GM18505 (cell line): ENCODE measurements around the gene DMBT1.
"Not testable (repeated sequence)": the region's sequence is repeated elsewhere in the genome, so short reads cannot be mapped to it uniquely, and the experiment has no call there.

Experiments used
- ATAC-seq: cut with Tn5 transposase; IDR thresholded peaks from one replicate; pipeline ENCODE4 v1.9.1; 2021; ENCODE audit not compliant: unreplicated experiment
- POLR2A ChIP-seq: IDR thresholded peaks from 4 replicates; pipeline ENCODE4 v1.6.1; 2011; ENCODE audit warnings: borderline replicate concordance; ENCODE audit not compliant: insufficient read depth, insufficient read length; ENCODE audit errors: extremely low read depth

Gene DMBT1

DNA sequence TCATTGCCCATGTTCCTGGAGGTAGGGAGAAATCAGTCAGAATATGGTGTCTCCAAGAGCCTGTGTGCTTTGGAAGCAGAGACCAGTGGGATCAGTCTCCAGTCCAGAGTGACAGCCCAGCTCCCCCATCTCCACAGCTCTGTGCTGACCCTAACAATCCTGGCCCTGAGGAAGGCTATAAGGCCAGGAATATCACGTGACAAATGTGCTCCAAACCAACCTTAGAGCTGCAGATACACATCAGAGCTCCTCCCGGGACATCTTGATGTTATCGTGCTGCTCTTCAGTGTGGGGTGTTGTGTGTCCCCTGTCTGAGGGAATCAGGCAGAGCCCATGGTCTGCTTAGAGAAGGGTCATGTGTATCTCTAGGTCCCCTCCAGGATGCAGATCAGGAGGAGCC, 15.2 kb downstream of the DMBT1 start:
- TF ChIP-seq POLR2A: no peak
- no peak for ATAC-seq

DNA sequence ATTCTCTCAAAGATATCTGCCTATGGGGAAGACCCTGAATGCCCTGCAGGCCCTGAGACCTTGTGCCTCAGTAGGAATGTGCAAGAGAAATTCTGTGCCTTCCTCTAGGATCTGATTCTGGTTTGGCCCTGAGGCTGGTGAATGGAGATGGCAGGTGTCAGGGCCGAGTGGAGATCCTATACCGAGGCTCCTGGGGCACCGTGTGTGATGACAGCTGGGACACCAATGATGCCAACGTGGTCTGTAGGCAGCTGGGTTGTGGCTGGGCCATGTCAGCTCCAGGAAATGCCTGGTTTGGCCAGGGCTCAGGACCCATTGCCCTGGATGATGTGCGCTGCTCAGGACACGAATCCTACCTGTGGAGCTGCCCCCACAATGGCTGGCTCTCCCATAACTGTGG, 15.7 kb downstream of the DMBT1 start:
- no peak for ATAC-seq
- TF ChIP-seq POLR2A: no peak

DNA sequence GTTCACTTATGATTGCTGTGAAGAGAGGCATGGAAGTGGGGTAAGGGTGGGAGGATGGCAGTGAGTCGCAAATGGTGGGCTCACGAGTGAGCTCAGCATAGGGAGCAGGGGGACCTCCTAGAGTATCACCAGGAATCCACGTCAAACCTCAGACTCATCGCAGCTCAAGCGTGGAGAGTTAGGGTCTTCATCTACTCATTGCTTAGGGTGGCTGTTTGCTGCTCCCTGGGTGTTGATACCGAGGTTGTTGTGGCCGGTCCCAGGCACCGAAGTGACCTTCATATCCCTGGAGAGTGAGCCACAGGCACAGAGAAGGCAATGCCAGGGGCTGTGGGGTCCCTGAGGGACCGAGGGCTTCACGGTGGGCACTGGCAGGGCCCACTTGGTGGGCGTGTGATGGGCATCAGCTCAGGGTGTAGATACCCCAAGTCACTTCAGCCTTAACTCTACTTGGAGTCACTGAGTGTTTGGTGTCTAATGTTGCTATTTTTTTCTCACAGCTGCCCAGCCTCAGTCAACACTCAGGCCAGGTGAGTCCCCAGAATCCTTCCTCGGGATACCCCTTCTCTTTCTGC, 16.8 kb downstream of the DMBT1 start:
- no peak for ATAC-seq
- no peak for TF ChIP-seq POLR2A

DNA sequence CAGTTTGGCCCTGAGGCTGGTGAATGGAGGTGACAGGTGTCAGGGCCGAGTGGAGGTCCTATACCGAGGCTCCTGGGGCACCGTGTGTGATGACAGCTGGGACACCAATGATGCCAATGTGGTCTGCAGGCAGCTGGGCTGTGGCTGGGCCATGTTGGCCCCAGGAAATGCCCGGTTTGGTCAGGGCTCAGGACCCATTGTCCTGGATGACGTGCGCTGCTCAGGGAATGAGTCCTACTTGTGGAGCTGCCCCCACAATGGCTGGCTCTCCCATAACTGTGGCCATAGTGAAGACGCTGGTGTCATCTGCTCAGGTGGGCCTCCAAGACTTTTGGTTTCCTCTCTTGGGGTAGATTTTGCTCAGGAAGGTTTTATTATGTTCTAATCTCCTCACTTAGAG, 25.5 kb downstream of the DMBT1 start:
- ATAC-seq: not testable (repeated sequence)

DNA sequence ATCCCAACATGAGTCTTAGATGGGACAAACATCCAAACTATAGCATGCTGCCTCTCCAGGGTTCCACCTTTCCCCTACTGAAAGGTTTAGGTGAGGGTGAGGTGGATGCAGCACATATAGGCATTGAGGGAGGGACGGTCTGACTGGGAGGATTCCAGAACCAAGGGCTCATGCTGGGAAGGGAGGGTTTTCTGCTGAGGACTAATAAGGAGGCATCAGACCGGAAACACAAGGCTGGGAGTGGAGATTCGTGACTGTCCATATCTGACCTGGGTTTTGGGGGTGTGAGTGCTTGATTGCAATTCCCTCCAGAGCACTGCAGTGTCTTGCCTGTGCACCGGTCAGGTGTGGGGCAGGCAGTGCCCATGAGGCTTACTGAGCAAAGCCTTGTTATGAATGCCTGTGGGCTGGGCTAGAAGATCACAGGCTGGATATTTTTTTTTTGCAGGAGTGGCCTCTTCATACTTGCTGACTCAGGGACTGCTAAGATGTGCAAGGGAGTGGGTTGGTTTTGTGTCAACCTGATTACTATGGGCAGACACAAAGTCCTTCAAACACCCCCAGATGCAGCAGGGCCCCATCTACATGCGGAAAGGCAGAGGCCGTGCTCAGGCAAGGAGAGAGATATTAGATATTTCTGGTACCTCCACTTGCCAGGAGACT, 26.7 kb downstream of the DMBT1 start:
- no peak for TF ChIP-seq POLR2A
- ATAC-seq: no peak

DNA sequence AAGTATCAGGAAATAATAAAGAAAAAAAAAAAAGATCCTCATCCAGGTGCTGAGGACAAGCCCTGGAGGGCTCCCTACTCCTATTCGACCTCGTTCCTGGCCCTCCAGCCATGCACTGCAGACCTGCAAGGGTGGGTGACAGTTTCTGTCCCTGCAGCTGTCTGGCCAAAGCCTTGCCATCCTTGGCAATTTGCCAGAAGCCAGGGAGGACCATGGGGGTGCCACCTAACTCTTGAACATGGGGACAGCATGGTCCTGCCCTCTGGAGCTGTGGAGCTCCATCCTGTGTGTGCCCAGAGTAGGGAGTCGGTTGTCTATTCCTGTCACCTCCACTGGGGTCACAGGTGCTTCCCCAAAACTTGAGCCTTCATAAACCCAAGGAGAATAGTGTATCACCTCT, 27.8 kb downstream of the DMBT1 start:
- no peak for ATAC-seq

DNA sequence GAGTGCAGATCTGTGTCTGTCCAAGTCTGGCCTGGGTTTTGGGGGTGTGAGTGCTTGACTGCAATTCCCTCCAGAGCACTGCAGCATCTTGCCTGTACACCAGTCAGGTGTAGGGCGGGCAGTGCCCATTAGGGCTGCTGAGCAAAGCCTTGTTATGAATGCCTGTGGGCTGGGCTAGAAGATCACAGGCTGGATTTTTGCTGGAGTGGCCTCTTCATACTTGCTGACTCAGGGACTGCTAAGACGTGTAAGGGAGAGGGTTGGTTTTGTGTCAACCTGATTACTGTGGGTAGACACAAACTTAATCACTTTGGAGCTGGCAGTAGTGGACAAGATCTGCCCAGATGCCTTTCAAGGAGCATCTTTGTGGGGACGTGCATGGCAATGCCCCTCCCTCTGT, 29.6 kb downstream of the DMBT1 start:
- no peak for TF ChIP-seq POLR2A
- ATAC-seq: no peak

More for the DNA sequence above, 27.8 kb downstream of the DMBT1 start:
- TF ChIP-seq POLR2A: no peak

DNA sequence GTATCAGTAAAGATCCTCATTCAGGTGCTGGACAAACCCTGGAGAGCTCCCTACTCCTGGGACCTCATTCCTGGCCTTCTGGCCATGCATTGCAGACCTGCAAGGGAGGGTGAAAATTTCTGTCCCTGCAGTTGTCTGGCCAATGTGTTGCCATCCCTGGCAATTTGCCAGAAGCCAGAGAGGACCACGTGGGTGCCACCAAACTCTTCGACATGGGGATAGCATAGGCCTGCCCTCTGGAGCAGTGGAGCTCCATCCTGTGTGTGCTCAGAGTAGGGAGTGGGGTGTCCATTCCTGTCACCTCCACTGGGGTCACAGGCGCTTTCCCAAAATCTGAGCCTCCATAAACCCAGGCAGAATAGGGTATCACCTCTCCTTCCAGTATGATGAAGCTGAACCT, 31.2 kb downstream of the DMBT1 start:
- TF ChIP-seq POLR2A: no peak
- ATAC-seq: no peak

DNA sequence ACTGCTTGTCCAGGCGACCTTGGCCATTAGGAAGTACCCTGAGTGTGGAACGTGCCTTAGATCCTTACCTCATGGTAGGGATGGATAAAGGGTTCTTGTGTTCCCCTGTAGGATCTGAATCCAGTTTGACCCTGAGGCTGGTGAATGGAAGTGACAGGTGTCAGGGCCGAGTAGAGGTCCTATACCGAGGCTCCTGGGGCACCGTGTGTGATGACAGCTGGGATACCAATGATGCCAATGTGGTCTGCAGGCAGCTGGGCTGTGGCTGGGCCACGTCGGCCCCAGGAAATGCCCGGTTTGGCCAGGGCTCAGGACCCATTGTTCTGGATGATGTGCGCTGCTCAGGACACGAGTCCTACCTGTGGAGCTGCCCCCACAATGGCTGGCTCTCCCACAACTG, 31.6 kb downstream of the DMBT1 start:
- TF ChIP-seq POLR2A: no peak
- ATAC-seq: no peak

DNA sequence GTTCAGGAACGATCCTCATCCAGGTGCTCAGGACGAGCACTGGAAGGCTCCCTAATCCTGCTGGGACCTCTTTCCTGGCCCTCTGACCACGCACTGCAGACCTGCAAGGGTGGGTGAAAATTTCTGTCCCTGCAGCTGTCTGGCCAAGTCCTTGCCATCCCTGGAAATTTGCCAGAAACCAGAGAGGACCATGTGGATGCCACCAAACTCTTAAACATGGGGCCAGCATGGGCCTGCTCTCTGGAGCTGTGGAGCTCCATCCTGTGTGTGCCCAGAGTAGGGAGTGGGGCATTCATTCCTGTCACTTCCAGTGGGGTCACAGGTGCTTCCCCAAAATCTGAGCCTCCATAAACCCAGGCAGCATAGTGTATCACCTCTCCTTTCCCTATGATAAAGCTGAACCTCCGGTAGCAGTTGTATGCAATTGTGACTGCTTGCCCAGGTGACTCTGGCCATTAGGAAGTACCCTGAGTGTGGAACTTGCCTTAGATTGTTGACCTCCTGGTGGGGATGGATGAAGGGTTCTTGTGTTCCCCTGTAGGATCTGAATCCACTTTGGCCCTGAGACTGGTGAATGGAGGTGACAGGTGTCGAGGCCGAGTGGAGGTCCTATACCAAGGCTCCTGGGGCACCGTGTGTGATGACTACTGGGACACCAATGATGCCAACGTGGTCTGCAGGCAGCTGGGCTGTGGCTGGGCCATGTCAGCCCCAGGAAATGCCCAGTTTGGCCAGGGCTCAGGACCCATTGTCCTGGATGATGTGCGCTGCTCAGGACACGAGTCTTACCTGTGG, 57.1 kb downstream of the DMBT1 start:
- TF ChIP-seq POLR2A: no peak
- ATAC-seq: no peak

DNA sequence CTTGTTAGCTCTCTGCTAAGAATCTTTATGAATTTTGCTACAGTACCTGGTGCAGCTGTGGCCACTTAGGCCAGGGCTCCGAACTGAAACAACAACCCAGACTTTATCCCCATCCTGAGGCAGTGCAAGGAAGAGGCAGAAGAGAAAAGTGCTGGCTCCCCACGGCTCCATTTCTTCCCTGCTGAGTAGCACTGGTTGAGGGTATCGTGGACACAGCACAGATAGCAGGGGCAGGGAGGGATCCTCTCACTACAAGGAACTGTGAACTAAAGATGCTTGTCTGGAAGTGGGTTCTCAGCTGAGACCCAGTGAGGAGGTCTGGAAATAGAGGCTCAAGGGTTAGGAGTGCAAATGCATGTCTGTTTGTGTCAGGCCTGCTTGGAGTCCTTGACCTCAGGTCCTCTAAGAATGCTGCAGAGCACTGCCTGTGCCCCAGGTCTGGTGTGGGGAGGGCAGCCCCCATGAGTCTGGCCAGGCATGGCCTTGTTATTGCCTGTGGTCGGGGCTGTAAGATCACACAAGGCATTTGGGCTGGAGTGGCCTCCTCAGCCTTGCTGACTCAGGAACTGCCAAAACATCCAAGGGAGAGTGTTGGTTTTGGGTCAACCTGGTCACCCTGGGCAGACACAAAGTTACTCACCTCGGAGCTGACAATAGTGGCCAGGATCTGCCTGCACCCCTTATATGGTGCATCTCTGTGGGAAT, 58.1 kb downstream of the DMBT1 start:
- no peak for ATAC-seq
- TF ChIP-seq POLR2A: no peak

DNA sequence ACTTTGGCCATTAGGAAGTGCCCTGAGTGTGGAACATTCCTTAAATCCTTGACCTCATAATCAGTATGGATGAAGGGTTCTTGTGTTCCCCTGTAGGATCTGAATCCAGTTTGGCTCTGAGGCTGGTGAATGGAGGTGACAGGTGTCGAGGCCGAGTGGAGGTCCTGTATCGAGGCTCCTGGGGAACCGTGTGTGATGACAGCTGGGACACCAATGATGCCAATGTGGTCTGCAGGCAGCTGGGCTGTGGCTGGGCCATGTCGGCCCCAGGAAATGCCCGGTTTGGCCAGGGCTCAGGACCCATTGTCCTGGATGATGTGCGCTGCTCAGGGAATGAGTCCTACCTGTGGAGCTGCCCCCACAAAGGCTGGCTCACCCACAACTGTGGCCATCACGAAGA, 60.4 kb downstream of the DMBT1 start:
- not testable (repeated sequence) for ATAC-seq

DNA sequence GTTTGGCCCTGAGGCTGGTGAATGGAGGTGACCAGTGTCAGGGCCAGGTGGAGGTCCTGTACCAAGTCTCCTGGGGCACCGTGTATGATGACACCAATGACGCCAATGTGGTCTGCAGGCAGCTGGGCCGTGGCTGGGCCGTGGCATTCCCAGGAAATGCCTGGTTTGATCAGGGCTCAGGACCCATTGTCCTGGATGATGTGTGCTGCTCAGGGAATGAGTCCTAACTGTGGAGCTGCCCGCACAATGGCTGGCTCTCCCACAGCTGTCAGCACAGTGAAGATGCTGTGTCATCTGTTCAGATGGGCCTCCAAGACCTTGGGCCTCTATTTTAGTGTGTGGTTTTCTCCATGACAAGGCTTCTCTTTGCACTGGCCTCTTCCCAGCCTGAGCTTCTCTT, 64.0 kb downstream of the DMBT1 start:
- TF ChIP-seq POLR2A: no peak
- no peak for ATAC-seq

DNA sequence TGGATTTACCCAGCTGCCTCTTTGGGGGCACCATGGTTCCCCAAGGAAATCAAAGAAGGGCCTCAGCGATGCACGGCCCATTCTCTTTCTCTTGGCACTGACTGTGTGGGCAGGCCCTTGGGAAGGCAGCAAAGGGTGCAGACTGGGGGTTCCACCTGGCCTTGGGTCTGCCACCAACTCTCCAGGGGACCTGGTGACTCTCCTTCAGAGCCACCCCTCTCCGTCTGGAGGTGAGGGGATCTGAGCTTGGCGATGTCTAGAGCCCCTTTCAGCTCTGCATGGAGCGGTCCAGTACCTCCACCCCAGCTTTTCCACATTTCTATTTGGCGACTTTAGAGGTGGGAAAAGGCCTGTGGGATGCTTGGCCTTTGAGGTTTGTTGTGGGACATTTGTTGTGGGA, 70.0 kb downstream of the DMBT1 start:
- TF ChIP-seq POLR2A: no peak
- ATAC-seq: no peak
